HepG2 (cell line): ENCODE measurements around the gene RREB1.

Experiments used
- ASH2L ChIP-seq: fragments of 300-600, 200-600 bp; sonication (generic); IDR thresholded peaks from 2 replicates; pipeline ENCODE4 v1.7.0; 2017; ENCODE audit warnings: low read depth, mild to moderate bottlenecking, moderate library complexity, mixed read lengths, low read length; ENCODE audit not compliant: insufficient read length
- GLI4 ChIP-seq: sonication (generic); formaldehyde crosslinking; IDR thresholded peaks from 2 replicates; pipeline ENCODE4 v1.5.1; 2020; ENCODE audit warnings: missing genetic modification reagents, mild to moderate bottlenecking, moderate library complexity, borderline replicate concordance
- HNRNPH1 ChIP-seq: fragments of 200-400 bp; formaldehyde crosslinking; optimal IDR thresholded peaks from 2 replicates; pipeline ENCODE3; 2017; ENCODE audit warnings: mild to moderate bottlenecking, low read depth, low read length
- YY1 ChIP-seq: IDR thresholded peaks from 2 replicates; pipeline ENCODE4 v1.6.1; 2011; ENCODE audit warnings: low read length, low read depth, moderate library complexity, mild to moderate bottlenecking; ENCODE audit not compliant: insufficient read depth, insufficient replicate concordance
- ZNF138 ChIP-seq: sonication (generic); formaldehyde crosslinking; IDR thresholded peaks from 2 replicates; pipeline ENCODE4 v1.5.0; 2020; ENCODE audit warnings: mild to moderate bottlenecking, low read depth, missing genetic modification reagents
- TF ChIP-seq, protein P1 (sequence below): sonication (generic); formaldehyde crosslinking; IDR thresholded peaks from 2 replicates; pipeline ENCODE4 v1.4.0; 2020; ENCODE audit warnings: missing genetic modification reagents
- TF ChIP-seq, protein P2 (sequence below): sonication (generic); formaldehyde crosslinking; IDR thresholded peaks from 2 replicates; pipeline ENCODE4 v1.5.0; 2020; ENCODE audit warnings: mild to moderate bottlenecking, missing genetic modification reagents, moderate library complexity
- TF ChIP-seq, protein P3 (sequence below): sonication (generic); formaldehyde crosslinking; IDR thresholded peaks from 2 replicates; pipeline ENCODE4 v1.4.0; 2020; ENCODE audit warnings: missing genetic modification reagents

DNA sequence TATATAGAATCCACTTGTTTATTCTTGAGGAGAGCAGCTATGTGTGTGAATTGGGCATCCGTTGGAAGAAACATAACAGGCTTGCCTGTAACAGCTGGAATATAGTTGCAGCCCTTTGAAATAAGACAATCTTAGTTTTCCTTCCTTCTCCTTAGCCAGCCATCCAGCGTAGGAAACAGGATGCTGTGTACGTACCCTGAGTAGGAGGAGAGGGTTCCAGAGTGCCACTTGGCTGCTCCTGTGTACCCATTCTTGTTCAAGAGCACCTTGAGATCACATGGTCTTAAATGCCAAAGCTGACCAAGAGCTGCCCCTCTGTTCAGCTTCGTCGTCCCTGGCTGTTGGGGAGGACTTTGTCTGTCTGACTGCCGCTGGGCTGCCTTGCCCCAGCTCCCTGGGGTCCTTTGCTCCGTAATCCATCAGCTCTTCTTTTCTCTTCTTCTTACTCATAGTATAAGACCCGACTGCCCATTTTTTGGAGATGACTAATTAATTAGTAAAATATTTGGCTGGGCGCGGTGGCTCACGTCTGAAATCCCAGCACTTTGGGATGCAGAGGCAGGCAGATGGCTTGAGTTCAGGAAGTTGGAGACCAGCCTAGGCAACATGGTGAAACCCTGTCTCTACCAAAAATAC lies 49.0 kb downstream of the RREB1 start:
- TF ChIP-seq, protein P1, sequence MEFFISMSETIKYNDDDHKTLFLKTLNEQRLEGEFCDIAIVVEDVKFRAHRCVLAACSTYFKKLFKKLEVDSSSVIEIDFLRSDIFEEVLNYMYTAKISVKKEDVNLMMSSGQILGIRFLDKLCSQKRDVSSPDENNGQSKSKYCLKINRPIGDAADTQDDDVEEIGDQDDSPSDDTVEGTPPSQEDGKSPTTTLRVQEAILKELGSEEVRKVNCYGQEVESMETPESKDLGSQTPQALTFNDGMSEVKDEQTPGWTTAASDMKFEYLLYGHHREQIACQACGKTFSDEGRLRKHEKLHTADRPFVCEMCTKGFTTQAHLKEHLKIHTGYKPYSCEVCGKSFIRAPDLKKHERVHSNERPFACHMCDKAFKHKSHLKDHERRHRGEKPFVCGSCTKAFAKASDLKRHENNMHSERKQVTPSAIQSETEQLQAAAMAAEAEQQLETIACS, result no peak
- TF ChIP-seq YY1 (no peak), HNRNPH1 (no peak), ZNF138 (no peak), GLI4 (CRISPR knock-in tag) (no peak), ASH2L (no peak)
- TF ChIP-seq, protein P2, sequence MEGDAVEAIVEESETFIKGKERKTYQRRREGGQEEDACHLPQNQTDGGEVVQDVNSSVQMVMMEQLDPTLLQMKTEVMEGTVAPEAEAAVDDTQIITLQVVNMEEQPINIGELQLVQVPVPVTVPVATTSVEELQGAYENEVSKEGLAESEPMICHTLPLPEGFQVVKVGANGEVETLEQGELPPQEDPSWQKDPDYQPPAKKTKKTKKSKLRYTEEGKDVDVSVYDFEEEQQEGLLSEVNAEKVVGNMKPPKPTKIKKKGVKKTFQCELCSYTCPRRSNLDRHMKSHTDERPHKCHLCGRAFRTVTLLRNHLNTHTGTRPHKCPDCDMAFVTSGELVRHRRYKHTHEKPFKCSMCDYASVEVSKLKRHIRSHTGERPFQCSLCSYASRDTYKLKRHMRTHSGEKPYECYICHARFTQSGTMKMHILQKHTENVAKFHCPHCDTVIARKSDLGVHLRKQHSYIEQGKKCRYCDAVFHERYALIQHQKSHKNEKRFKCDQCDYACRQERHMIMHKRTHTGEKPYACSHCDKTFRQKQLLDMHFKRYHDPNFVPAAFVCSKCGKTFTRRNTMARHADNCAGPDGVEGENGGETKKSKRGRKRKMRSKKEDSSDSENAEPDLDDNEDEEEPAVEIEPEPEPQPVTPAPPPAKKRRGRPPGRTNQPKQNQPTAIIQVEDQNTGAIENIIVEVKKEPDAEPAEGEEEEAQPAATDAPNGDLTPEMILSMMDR (CRISPR knock-in tag), result no peak
- TF ChIP-seq, protein P3, sequence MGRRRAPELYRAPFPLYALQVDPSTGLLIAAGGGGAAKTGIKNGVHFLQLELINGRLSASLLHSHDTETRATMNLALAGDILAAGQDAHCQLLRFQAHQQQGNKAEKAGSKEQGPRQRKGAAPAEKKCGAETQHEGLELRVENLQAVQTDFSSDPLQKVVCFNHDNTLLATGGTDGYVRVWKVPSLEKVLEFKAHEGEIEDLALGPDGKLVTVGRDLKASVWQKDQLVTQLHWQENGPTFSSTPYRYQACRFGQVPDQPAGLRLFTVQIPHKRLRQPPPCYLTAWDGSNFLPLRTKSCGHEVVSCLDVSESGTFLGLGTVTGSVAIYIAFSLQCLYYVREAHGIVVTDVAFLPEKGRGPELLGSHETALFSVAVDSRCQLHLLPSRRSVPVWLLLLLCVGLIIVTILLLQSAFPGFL (CRISPR knock-in tag), result no peak
